H1 (cell line): Measurements from ENCODE around the gene SKAP1. TPM values are rescaled to one million over a fixed set of nuclear protein-coding genes. Genes with fewer than 3 reads are reported as not detected.

Source experiments
- CTCF ChIA-PET: fragments of 300-600 bp; sonication (Branson Sonifier 250); formaldehyde crosslinking; loops from one replicate; lab custom pipeline; 2021; ENCODE audit not compliant: partially characterized antibody; lab: Charles Lee
- POLR2A ChIA-PET: fragments of 300-600 bp; sonication (Branson Sonifier 250); formaldehyde crosslinking; loops from one replicate; lab custom pipeline; 2021; ENCODE audit warnings: inconsistent platforms; ENCODE audit not compliant: partially characterized antibody; lab: Charles Lee
- DNase-seq, 2 experiments: peaks; one replicate each; pipeline versions ENCODE4 v3.0.0 to v3.0.0-alpha.2; 2010 to 2022; ENCODE audit warnings: low spot score in 2 of 2, low read depth in 1 of 2, mixed read lengths in 1 of 2
- FAIRE-seq: peaks from 2 replicates; lab custom pipeline; 2011; peaks lifted over from hg19 to GRCh38; lab: Jason Lieb, UNC
- H2AFZ ChIP-seq: 2 replicates; pipeline ENCODE4 v1.8.1; 2012; ENCODE audit warnings: low read length, inconsistent platforms
- H2AK5ac ChIP-seq: 2 replicates; pipeline ENCODE4 v1.6.1; 2013; ENCODE audit warnings: low read depth, low read length
- H2BK120ac ChIP-seq: replicated peaks from 2 replicates; pipeline ENCODE3; 2013; ENCODE audit warnings: low read depth, low read length, inconsistent platforms
- H2BK12ac ChIP-seq: 2 replicates; pipeline ENCODE4 v1.6.1; 2013; ENCODE audit warnings: low read depth, low read length
- H2BK15ac ChIP-seq: 2 replicates; pipeline ENCODE4 v1.6.1; 2013; ENCODE audit warnings: low read length
- H2BK20ac ChIP-seq: 2 replicates; pipeline ENCODE4 v1.6.1; 2013; ENCODE audit warnings: low read length
- H2BK5ac ChIP-seq: 2 replicates; pipeline ENCODE4 v1.6.1; 2013; ENCODE audit warnings: low read depth, low read length
- H3K14ac ChIP-seq: 2 replicates; pipeline ENCODE4 v1.6.1; 2013; ENCODE audit warnings: inconsistent platforms; ENCODE audit not compliant: insufficient read length
- H3K18ac ChIP-seq: 2 replicates; pipeline ENCODE4 v1.6.1; 2013; ENCODE audit warnings: low read length; ENCODE audit errors: extremely low read depth
- H3K23ac ChIP-seq: 2 replicates; pipeline ENCODE4 v1.6.1; 2013; ENCODE audit warnings: inconsistent platforms; ENCODE audit not compliant: insufficient read length
- H3K23me2 ChIP-seq: 2 replicates; pipeline ENCODE4 v1.6.1; 2013; ENCODE audit warnings: low read depth, low read length
- H3K27ac ChIP-seq: 2 replicates; pipeline ENCODE4 v1.6.1; 2011; ENCODE audit warnings: low read depth, low read length, inconsistent platforms
- H3K27me3 ChIP-seq, 4 experiments: replicated peaks in 1 of 4; 1 replicate in 1 of 4; 2 replicates in 3 of 4; pipeline versions ENCODE4 v1.6.1 to v1.8.1; 2011 to 2013; ENCODE audit warnings: low read length in 3 of 4, mild to moderate bottlenecking in 3 of 4, inconsistent platforms in 2 of 4, mixed read lengths in 2 of 4, moderate library complexity in 1 of 4; ENCODE audit not compliant: control insufficient read depth in 3 of 4, insufficient read depth in 3 of 4; ENCODE audit errors: extremely low read depth in 1 of 4
- H3K36me3 ChIP-seq, 4 experiments: 2 replicates each; pipeline versions ENCODE4 v1.6.1 to v1.8.1; 2011 to 2013; ENCODE audit warnings: mild to moderate bottlenecking in 4 of 4, low read length in 3 of 4, moderate library complexity in 2 of 4, control low read depth in 1 of 4, inconsistent platforms in 1 of 4; ENCODE audit not compliant: insufficient read depth in 4 of 4, control insufficient read depth in 2 of 4
- H3K4ac ChIP-seq: replicated peaks from 2 replicates; pipeline ENCODE3; 2013; ENCODE audit warnings: low read length, low read depth, mixed read lengths, inconsistent platforms; ENCODE audit not compliant: insufficient read length
- H3K4me1 ChIP-seq, 4 experiments: replicated peaks in 1 of 4; 1 replicate in 1 of 4; 2 replicates in 3 of 4; pipeline versions ENCODE4 v1.6.1 to v1.8.1; 2011 to 2013; ENCODE audit warnings: low read length in 3 of 4, inconsistent platforms in 2 of 4, mixed read lengths in 1 of 4; ENCODE audit not compliant: insufficient read depth in 4 of 4, control insufficient read depth in 3 of 4
- H3K4me2 ChIP-seq, 2 experiments: 2 replicates each; pipeline versions ENCODE4 v1.6.1 to v1.8.1; 2011 to 2013; ENCODE audit warnings: low read depth in 2 of 2, low read length in 2 of 2, control low read depth in 1 of 2, inconsistent platforms in 1 of 2, mild to moderate bottlenecking in 1 of 2; ENCODE audit not compliant: insufficient read depth in 1 of 2
- H3K4me3 ChIP-seq, 4 experiments: fragments of 200-600, 300-600 bp in 1 of 4; sonication (generic), shearing (Covaris generic), sonication (Bioruptor Twin) in 1 of 4; 2 replicates each; pipeline versions ENCODE4 v1.5.1 to v1.8.1; 2011 to 2016; ENCODE audit warnings: low read length in 4 of 4, low read depth in 3 of 4, control low read depth in 2 of 4, inconsistent platforms in 2 of 4, mild to moderate bottlenecking in 2 of 4, mixed read lengths in 1 of 4, moderate library complexity in 1 of 4; ENCODE audit not compliant: insufficient read depth in 2 of 4; ENCODE audit errors: extremely low read depth in 1 of 4
- H3K56ac ChIP-seq: replicated peaks from 2 replicates; pipeline ENCODE3; 2013; ENCODE audit warnings: low read depth, mild to moderate bottlenecking, mixed read lengths, low read length, inconsistent platforms; ENCODE audit not compliant: insufficient read length
- H3K79me1 ChIP-seq: 2 replicates; pipeline ENCODE4 v1.6.1; 2013; ENCODE audit warnings: low read depth, low read length, control low read depth
- H3K79me2 ChIP-seq, 2 experiments: 2 replicates each; pipeline versions ENCODE4 v1.6.1 to v1.8.1; 2012 to 2013; ENCODE audit warnings: low read length in 2 of 2, mild to moderate bottlenecking in 2 of 2, inconsistent platforms in 1 of 2; ENCODE audit not compliant: insufficient read depth in 2 of 2, control insufficient read depth in 1 of 2
- H3K9ac ChIP-seq, 4 experiments: replicated peaks in 1 of 4; 1 replicate in 1 of 4; 2 replicates in 3 of 4; pipeline versions ENCODE4 v1.6.1 to v1.8.1; 2011 to 2013; ENCODE audit warnings: low read depth in 3 of 4, low read length in 3 of 4, control low read depth in 2 of 4, mild to moderate bottlenecking in 2 of 4, moderate library complexity in 2 of 4, inconsistent platforms in 1 of 4; ENCODE audit errors: extremely low read depth in 1 of 4
- H3K9me3 ChIP-seq, 2 experiments: 2 replicates each; pipeline versions ENCODE4 v1.6.1 to v1.8.1; 2012 to 2013; ENCODE audit warnings: mild to moderate bottlenecking in 2 of 2, moderate library complexity in 2 of 2, control low read depth in 1 of 2, inconsistent platforms in 1 of 2, low read depth in 1 of 2, low read length in 1 of 2, mixed read lengths in 1 of 2; ENCODE audit not compliant: insufficient read depth in 2 of 2
- H4K20me1 ChIP-seq, 2 experiments: replicated peaks in 1 of 2; 2 replicates each; pipeline versions ENCODE3 to v1.8.1; 2011 to 2013; ENCODE audit warnings: inconsistent platforms in 2 of 2, low read length in 2 of 2, mild to moderate bottlenecking in 1 of 2; ENCODE audit not compliant: insufficient read depth in 2 of 2, control insufficient read depth in 1 of 2
- H4K5ac ChIP-seq: 2 replicates; pipeline ENCODE4 v1.6.1; 2013; ENCODE audit warnings: low read length, low read depth, mixed read lengths, inconsistent platforms; ENCODE audit not compliant: insufficient read length
- H4K8ac ChIP-seq: 2 replicates; pipeline ENCODE4 v1.8.0; 2013; ENCODE audit warnings: mild to moderate bottlenecking, moderate library complexity, low read length, inconsistent platforms; ENCODE audit not compliant: insufficient read depth; ENCODE audit errors: extremely low read depth
- H4K91ac ChIP-seq: replicated peaks from 2 replicates; pipeline ENCODE3; 2013; ENCODE audit warnings: low read length, mixed read lengths, inconsistent platforms; ENCODE audit not compliant: insufficient read length
- BCL11A ChIP-seq, 2 experiments: IDR thresholded peaks; one replicate each; pipeline ENCODE4 v1.6.1; 2011; ENCODE audit warnings: low read depth in 2 of 2, low read length in 2 of 2, mild to moderate bottlenecking in 2 of 2
- HDAC2 ChIP-seq, 2 experiments: fragments of 300-600 bp in 1 of 2; sonication (generic) in 1 of 2; IDR thresholded peaks; 2 replicates each; pipeline ENCODE4 v1.6.1; 2011 to 2012; ENCODE audit warnings: low read depth in 2 of 2, low read length in 2 of 2, mild to moderate bottlenecking in 2 of 2, moderate library complexity in 2 of 2, borderline replicate concordance in 1 of 2, inconsistent platforms in 1 of 2
- KDM1A ChIP-seq: fragments of 200-600, 300-600 bp; sonication (generic); IDR thresholded peaks from 2 replicates; pipeline ENCODE4 v1.7.1; 2016; ENCODE audit warnings: mild to moderate bottlenecking, low read length, borderline replicate concordance
- NANOG ChIP-seq: IDR thresholded peaks from 2 replicates; pipeline ENCODE4 v1.6.1; 2011; ENCODE audit warnings: low read length, low read depth, mild to moderate bottlenecking, inconsistent platforms; ENCODE audit not compliant: insufficient read depth, poor library complexity, severe bottlenecking
- SIN3A ChIP-seq, 2 experiments: IDR thresholded peaks in 1 of 2; conservative IDR thresholded peaks in 1 of 2; 2 replicates each; pipeline ENCODE4 v1.6.1; 2011 to 2012; ENCODE audit warnings: low read length in 2 of 2, improper control_type of control experiment in 1 of 2, low read depth in 1 of 2, mild to moderate bottlenecking in 1 of 2
- SUZ12 ChIP-seq: fragments of 200-600 bp; sonication (generic); IDR thresholded peaks from 2 replicates; pipeline ENCODE4 v1.6.1; 2012; ENCODE audit warnings: mild to moderate bottlenecking, inconsistent platforms, low read length, moderate library complexity, mixed read lengths
- TBP ChIP-seq: IDR thresholded peaks from 2 replicates; pipeline ENCODE4 v1.6.1; 2011; ENCODE audit warnings: low read depth, low read length, improper control_type of control experiment
- TEAD4 ChIP-seq: IDR thresholded peaks from 2 replicates; pipeline ENCODE4 v1.6.1; 2012; ENCODE audit warnings: low read depth, low read length, inconsistent platforms, mixed read lengths
- USF2 ChIP-seq: IDR thresholded peaks from 2 replicates; pipeline ENCODE4 v1.6.1; 2011; ENCODE audit warnings: low read length, improper control_type of control experiment
- YY1 ChIP-seq: IDR thresholded peaks from 2 replicates; pipeline ENCODE4 v1.6.1; 2011; ENCODE audit warnings: low read depth, mild to moderate bottlenecking, low read length
- WGBS, 2 experiments: shearing (Covaris generic) in 1 of 2; methylation state at CpG; one replicate each; pipeline versions ENCODE4 v1.1.6 to v1.1.7; 2013 to 2015; ENCODE audit warnings: low lambda C conversion rate in 2 of 2, mixed read lengths in 2 of 2, inconsistent platforms in 1 of 2, low coverage in 1 of 2, missing lambda C conversion rate in 1 of 2; ENCODE audit not compliant: insufficient replicate concordance in 2 of 2, insufficient coverage in 1 of 2, insufficient read length in 1 of 2; ENCODE audit errors: extremely low coverage in 1 of 2, missing lambda C conversion rate in 1 of 2; 5-methylcytosine and 5-hydroxymethylcytosine counted together
- polyA plus RNA-seq, 7 experiments: library from polyadenylated mRNA; depleted of rRNA in 3 of 7; stranded (reverse) in 5 of 7; unstranded in 2 of 7; fragments of >200 nt in 5 of 7; fragments of 200-250 nt in 2 of 7; gene quantifications; 1 replicate in 5 of 7; 2 replicates in 1 of 7; 4 replicates in 1 of 7; pipeline versions ENCODE4 v1.2.1 to v1.2.3, GENCODE V29; 2011 to 2013; ENCODE audit warnings: missing spikeins in 2 of 7, mixed read lengths in 2 of 7
- total RNA-seq: library from RNA; stranded (reverse); fragmentation: NEBNext Ultra II Directional; extraction: Animal tissue kit (Norgen Biotek cat#: 25700); gene quantifications from 2 replicates; pipeline ENCODE4 v1.2.1, GENCODE V29; 2021

Gene SKAP1
- total and polyA plus RNA-seq, 2 of the 8 experiments (the other 6 are each of a cell fraction or from before 2014, with no cell fraction given) = not detected

- Histone ChIP-seq H4K5ac (no peak overlapping the region), H3K79me1 (no peaks in the 10 kb centered on the region), H3K23me2 (no peaks in the 10 kb centered on the region), H2BK15ac (no peak overlapping the region), H4K8ac (no peak overlapping the region), H4K20me1 (no peaks in the 10 kb centered on the region), H3K4ac (no peak overlapping the region), H2AFZ (no peak overlapping the region), H2BK5ac (no peak overlapping the region), H3K36me3 (no peaks in the 10 kb centered on the region), H4K91ac (no peak overlapping the region), H3K23ac (no peak overlapping the region), H3K9ac (no peak overlapping the region), H3K4me1 (peaks cover 0 to 8% (median 2%) of the 10 kb centered on the region in 4 experiments; a peak in 2 of 7 replicates), H3K4me3 (no peak overlapping the region), H3K18ac (no peak overlapping the region), H2BK12ac (no peak overlapping the region), H2AK5ac (no peak overlapping the region), H3K9me3 (no peaks in the 10 kb centered on the region), H3K27me3 (no peaks in the 10 kb centered on the region), H2BK20ac (no peak overlapping the region), H2BK120ac (no peak overlapping the region), H3K14ac (no peak overlapping the region), H3K4me2 (no peak overlapping the region), H3K79me2 (no peaks in the 10 kb centered on the region), H3K27ac (no peak overlapping the region), H3K56ac (no peak overlapping the region)
- ChIA-PET CTCF (interaction anchor here (0.7 to 6.5 kb wide), 6 partner anchors 12 to 31 kb away, joined by 4 to 45 read pairs (median 7); no protein-coding TSS in a partner anchor), POLR2A (interaction anchor here (0.8 to 1.0 kb wide), 2 partner anchors 8 to 13 kb away, joined by 3 read pairs; no protein-coding TSS in a partner anchor)
- DNase-seq = no peak
- FAIRE-seq = no peak
- 86% methylated on average over 2 of the region's 2 CpGs; no CpG with 5 or more reads in 1 of the 2 experiments for WGBS, 2 experiments
- TF ChIP-seq NANOG (no peak), HDAC2 (IDR thresholded peaks at IDR 0.05; ENCODE audit: borderline replicate concordance in 1 of 2, low read depth in 2 of 2, low read length in 2 of 2) (no peak), TEAD4 (no peak), BCL11A (IDR thresholded peaks at IDR 0.05; ENCODE audit: low read depth in 2 of 2, low read length in 2 of 2) (no peak), YY1 (no peak), KDM1A (no peak), TBP (no peak), USF2 (no peak), SUZ12 (no peak), SIN3A (conservative IDR thresholded peaks at IDR 0.05 in 1 of 2, IDR thresholded peaks at IDR 0.05 in 1 of 2; ENCODE audit: low read depth in 1 of 2, low read length in 2 of 2) (no peak)
Measured at GRCh38 chr17:48246612-48247011, 183.4 kb downstream of the SKAP1 start.
